Esophagus squamous epithelium (tissue), 5 donors: ENCODE results near the gene CD53. TPM values are rescaled to one million over a fixed set of nuclear protein-coding genes. Genes with fewer than 3 reads are reported as not detected.

ENCODE experiments used
- DNase-seq: peaks from one replicate; lab custom pipeline; 2025; lab: John Stamatoyannopoulos, UW
- H3K27ac ChIP-seq, 4 donors: fragments of 200-600 bp; sonication (generic); one replicate each; pipeline ENCODE4 v1.5.1; 2016 to 2019; ENCODE audit warnings: mild to moderate bottlenecking in 1 of 4
- H3K27me3 ChIP-seq, 4 donors: fragments of 200-600 bp; sonication (generic); 1 replicate in 3 of 4; 2 replicates in 1 of 4; pipeline versions ENCODE4 v1.5.1 to v1.6.0; 2017 to 2021; ENCODE audit warnings: antibody characterized with exemption in 1 of 4
- H3K36me3 ChIP-seq, 3 donors: fragments of 200-600 bp; sonication (generic); one replicate each; pipeline ENCODE4 v1.5.1; 2016 to 2019
- H3K4me1 ChIP-seq, 3 donors: fragments of 200-600 bp; sonication (generic); one replicate each; pipeline ENCODE4 v1.5.1; 2017 to 2019
- H3K4me3 ChIP-seq, 4 donors: fragments of 200-600 bp; sonication (generic); 1 replicate in 3 of 4; 2 replicates in 1 of 4; pipeline ENCODE4 v1.5.1; 2016 to 2019; ENCODE audit warnings: mild to moderate bottlenecking in 2 of 4, moderate library complexity in 1 of 4
- H3K9me3 ChIP-seq, 3 donors: fragments of 200-600 bp; sonication (generic); one replicate each; pipeline ENCODE4 v1.5.1; 2016 to 2019
- POLR2A ChIP-seq, 4 donors: fragments of 450-650 bp; IDR thresholded peaks; one replicate each; pipeline ENCODE4 v1.6.1; 2017; ENCODE audit warnings: antibody characterized with exemption in 4 of 4, mild to moderate bottlenecking in 4 of 4, moderate library complexity in 3 of 4
- WGBS, 2 donors: methylation state at CpG; one replicate each; pipeline ENCODE4 v1.1.5; 2018; 5-methylcytosine and 5-hydroxymethylcytosine counted together
- intact Hi-C: fragments of 100-400 bp; cut with DNase I; formaldehyde crosslinking; loops from one replicate; pipeline ENCODE4 v1.15.0; 2022
- total RNA-seq, 4 donors: library from RNA; depleted of rRNA; stranded (reverse); fragments of >200 nt; gene quantifications; one replicate each; pipeline ENCODE4 v1.1.0, GENCODE V29; 2016
- TF ChIP-seq, protein P1 (sequence below), 6 experiments: fragments of 450-650 bp in 4 of 6; fragments of 200-600 bp in 2 of 6; sonication (generic) in 2 of 6; IDR thresholded peaks; one replicate each; pipeline ENCODE4 v1.5.1; 2016 to 2019; ENCODE audit warnings: antibody characterized with exemption in 6 of 6, mild to moderate bottlenecking in 4 of 6, moderate library complexity in 4 of 6
- donor health status: DM: yes; HTN: yes; CAD: no.

The CD53 gene
- total RNA-seq, 4 donors from 2014 or later = 6.6 to 31.1 (median 17.7) TPM

DNA sequence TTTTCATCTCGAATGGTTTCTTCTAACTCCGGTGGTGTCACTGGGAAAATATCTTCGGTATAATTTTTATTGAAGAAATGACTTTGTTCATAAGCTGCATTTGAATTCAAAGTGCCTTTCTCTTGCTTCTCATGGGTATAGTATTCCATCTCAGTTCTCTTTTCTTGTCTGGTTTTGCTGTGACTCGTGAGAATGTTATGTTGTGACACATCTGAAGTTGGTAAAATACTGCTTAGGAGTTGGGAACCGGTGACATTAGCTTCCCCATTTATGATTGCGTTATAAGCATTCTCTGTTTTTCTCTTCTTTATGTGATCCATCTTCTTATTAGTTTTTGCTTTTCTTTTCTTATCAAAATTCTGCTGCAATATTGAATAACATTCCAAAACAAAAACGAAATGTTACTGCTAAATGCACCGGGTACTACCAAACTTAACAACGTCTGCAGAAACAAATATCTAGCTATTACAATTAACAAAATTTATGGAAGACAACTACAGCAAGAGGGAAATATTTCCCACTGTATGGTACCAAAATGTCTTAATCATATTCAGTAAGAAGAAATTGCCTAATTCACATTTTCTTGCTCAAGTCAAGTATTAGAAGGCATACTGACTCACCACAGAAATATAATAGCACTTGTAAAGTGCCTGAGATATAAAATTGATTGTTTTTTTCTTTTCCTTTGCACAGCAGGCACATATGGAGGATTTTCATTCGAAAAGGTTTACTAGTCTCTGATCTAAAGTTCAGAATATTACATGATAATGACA, 75.3 kb downstream of the CD53 start:
- H3K4me1 ChIP-seq = no peaks in the 10 kb centered on the region
- H3K27ac ChIP-seq = no peak overlapping the region
- H3K4me3 ChIP-seq = no peak overlapping the region
- intact Hi-C loops = no loop called here
- peaks cover 0 to 14% (median 0%) of the 10 kb centered on the region in 3 donors for H3K9me3 ChIP-seq
- TF ChIP-seq POLR2A (IDR thresholded peaks at IDR 0.05) = no peak
- TF ChIP-seq, protein P1, sequence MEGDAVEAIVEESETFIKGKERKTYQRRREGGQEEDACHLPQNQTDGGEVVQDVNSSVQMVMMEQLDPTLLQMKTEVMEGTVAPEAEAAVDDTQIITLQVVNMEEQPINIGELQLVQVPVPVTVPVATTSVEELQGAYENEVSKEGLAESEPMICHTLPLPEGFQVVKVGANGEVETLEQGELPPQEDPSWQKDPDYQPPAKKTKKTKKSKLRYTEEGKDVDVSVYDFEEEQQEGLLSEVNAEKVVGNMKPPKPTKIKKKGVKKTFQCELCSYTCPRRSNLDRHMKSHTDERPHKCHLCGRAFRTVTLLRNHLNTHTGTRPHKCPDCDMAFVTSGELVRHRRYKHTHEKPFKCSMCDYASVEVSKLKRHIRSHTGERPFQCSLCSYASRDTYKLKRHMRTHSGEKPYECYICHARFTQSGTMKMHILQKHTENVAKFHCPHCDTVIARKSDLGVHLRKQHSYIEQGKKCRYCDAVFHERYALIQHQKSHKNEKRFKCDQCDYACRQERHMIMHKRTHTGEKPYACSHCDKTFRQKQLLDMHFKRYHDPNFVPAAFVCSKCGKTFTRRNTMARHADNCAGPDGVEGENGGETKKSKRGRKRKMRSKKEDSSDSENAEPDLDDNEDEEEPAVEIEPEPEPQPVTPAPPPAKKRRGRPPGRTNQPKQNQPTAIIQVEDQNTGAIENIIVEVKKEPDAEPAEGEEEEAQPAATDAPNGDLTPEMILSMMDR (IDR thresholded peaks at IDR 0.05) = no peak
- no peak for DNase-seq
- no peaks in the 10 kb centered on the region for H3K27me3 ChIP-seq
- WGBS, 2 donors = 87 to 93% methylated on average over 10 of the region's 10 CpGs
- peaks cover 0 to 54% (median 0%) of the 10 kb centered on the region in 3 donors for H3K36me3 ChIP-seq

Other genes starting within 250 kb of the CD53 start
- 1 to 10 TPM in 3 of 4 donors, under 1 TPM in 1; 0.34 to 3.2 (median 1.2) TPM for gene KCNA3, start 198.2 kb upstream of the CD53 start, total RNA-seq
- 1 to 10 TPM; 5.1 to 9.5 (median 5.6) TPM for gene LRIF1, start 90.8 kb downstream of the CD53 start, total RNA-seq